Karpas-422 (cell line): ENCODE results near the gene TIAM2. TPM values are rescaled to one million over a fixed set of nuclear protein-coding genes. Genes with fewer than 3 reads are reported as not detected.

Source experiments
- DNase-seq: peaks from one replicate; pipeline ENCODE4 v3.0.0-alpha.2; 2015
- H2AFZ ChIP-seq: fragments of 200-600 bp; sonication (generic); 2 replicates; pipeline ENCODE4 v1.6.1; 2014; ENCODE audit warnings: antibody characterized with exemption, low read length, mixed read lengths
- H3K27ac ChIP-seq: fragments of 200-600 bp; sonication (generic); 2 replicates; pipeline ENCODE4 v1.5.1; 2014; ENCODE audit warnings: mild to moderate bottlenecking, low read length, moderate library complexity
- H3K27me3 ChIP-seq: fragments of 200-600 bp; sonication (generic); 2 replicates; pipeline ENCODE4 v1.6.1; 2014; ENCODE audit warnings: low read length, mixed read lengths
- H3K36me3 ChIP-seq: fragments of 200-600 bp; sonication (generic); 2 replicates; pipeline ENCODE4 v1.6.1; 2014; ENCODE audit warnings: low read length, mixed read lengths; ENCODE audit not compliant: insufficient read depth
- H3K4me1 ChIP-seq: fragments of 200-600 bp; sonication (generic); 2 replicates; pipeline ENCODE4 v1.6.1; 2014; ENCODE audit warnings: mild to moderate bottlenecking, low read length, mixed read lengths
- H3K4me2 ChIP-seq: fragments of 200-600 bp; sonication (generic); 2 replicates; pipeline ENCODE4 v1.6.1; 2014; ENCODE audit warnings: low read length, low read depth, mild to moderate bottlenecking; ENCODE audit not compliant: poor library complexity, severe bottlenecking
- H3K4me3 ChIP-seq: fragments of 200-600 bp; sonication (generic); 2 replicates; pipeline ENCODE4 v1.5.1; 2014; ENCODE audit warnings: mild to moderate bottlenecking, antibody characterized with exemption, low read length, mixed read lengths
- H3K79me2 ChIP-seq: fragments of 200-600 bp; sonication (generic); 2 replicates; pipeline ENCODE4 v1.6.1; 2014; ENCODE audit warnings: mild to moderate bottlenecking, low read length, mixed read lengths
- H3K9ac ChIP-seq: fragments of 200-600 bp; sonication (generic); 2 replicates; pipeline ENCODE4 v1.6.0; 2014; ENCODE audit warnings: low read length
- H3K9me2 ChIP-seq: fragments of 200-600 bp; sonication (generic), shearing (Covaris generic); replicated peaks from 2 replicates; pipeline ENCODE4 v1.6.0; 2014; ENCODE audit warnings: mild to moderate bottlenecking, low read length, moderate library complexity; ENCODE audit not compliant: insufficient read depth
- H3K9me3 ChIP-seq: fragments of 300-700, 200-600 bp; sonication (generic); 2 replicates; pipeline ENCODE4 v1.6.1; 2014; ENCODE audit warnings: low read length, mixed read lengths
- H4K20me1 ChIP-seq: fragments of 200-600 bp; sonication (generic); 2 replicates; pipeline ENCODE4 v1.6.1; 2014; ENCODE audit warnings: mild to moderate bottlenecking, antibody characterized with exemption, low read length, low read depth; ENCODE audit not compliant: insufficient read depth
- total RNA-seq: library from RNA; depleted of rRNA; stranded (reverse); fragments of >200 nt; shearing (Covaris generic); gene quantifications from 2 replicates; pipeline ENCODE4 v1.2.3, GENCODE V29; 2014; ENCODE audit warnings: low replicate concordance

Gene TIAM2
- total RNA-seq, 1 experiment from 2014 or later = 9.0 TPM

- no peak overlapping the region for H3K9ac ChIP-seq
- no peaks in the 10 kb centered on the region for H3K9me2 ChIP-seq
- no peak for DNase-seq
- H3K36me3 ChIP-seq = no peaks in the 10 kb centered on the region
- H3K9me3 ChIP-seq = no peaks in the 10 kb centered on the region
- H3K4me3 ChIP-seq = no peak overlapping the region
- no peak overlapping the region for H3K4me2 ChIP-seq
- no peak overlapping the region for H3K27ac ChIP-seq
- H3K27me3 ChIP-seq = no peaks in the 10 kb centered on the region
- H2AFZ ChIP-seq = no peak overlapping the region
- no peaks in the 10 kb centered on the region for H3K4me1 ChIP-seq
- no peaks in the 10 kb centered on the region for H3K79me2 ChIP-seq
- H4K20me1 ChIP-seq = no peaks in the 10 kb centered on the region
Observed at GRCh38 chr6:154980273-154981078, 14.6 kb upstream of the TIAM2 start.

DNA sequence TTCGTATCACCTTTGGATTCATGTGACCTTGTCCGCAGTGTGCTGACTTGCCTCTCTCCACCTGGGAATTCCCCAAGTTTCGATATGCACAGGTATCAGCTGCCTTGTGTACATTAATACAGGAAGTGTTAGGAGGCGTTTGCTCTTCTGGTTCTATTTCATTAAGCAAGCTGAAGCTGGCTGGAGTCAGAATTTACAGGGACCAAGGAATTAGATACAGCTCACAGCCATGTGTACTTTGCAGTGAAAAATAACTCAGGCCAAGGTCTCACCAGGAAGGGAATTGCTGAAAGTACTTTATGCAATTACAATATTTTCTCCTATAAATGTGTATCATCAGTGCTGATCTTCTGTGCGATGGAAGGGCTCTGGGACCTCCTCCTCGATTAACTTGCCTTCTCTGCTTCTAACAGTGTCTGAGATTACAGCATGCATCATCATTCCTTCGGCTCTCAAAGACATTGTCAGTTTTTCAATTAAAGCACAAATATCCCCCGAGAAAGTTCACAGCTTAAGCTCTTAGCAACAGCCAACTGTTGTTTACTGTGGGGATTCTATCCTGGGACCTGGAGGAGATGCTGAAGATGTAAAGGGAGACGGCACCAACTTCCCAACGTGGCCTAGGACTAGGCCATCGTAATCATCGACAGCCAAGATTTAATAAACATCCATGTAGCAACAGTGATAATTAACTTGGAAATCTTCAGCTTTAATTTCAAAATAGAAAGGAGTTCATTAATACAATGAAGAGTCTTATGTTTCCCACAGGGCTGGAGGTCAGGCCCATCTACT is 13.8 kb upstream of the TIAM2 start:
- Histone ChIP-seq H3K79me2 (no peaks in the 10 kb centered on the region), H2AFZ (no peak overlapping the region)

DNA sequence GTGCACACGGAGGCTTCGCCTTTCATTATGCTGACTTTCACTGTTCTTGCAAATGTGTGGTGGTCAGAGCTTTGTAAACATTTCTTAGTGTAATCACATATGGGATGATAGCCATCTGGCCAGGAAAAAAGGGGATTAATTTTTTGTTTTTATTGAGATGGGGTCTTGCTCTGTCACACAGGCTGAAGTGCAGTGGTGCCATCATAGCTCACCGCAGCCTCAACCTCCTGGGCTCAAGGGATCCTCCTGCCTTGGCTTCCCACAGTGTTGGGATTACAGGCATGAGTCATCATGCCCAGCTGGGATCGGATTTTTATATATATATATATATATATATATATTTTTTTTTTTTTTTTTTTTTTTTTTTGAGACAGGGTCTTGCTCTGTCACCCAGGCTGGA is 11.0 kb upstream of the TIAM2 start:
- Histone ChIP-seq H3K9me2 (no peaks in the 10 kb centered on the region), H3K27ac (no peak overlapping the region), H3K4me1 (no peaks in the 10 kb centered on the region), H4K20me1 (no peaks in the 10 kb centered on the region), H3K36me3 (no peaks in the 10 kb centered on the region), H3K27me3 (no peaks in the 10 kb centered on the region), H2AFZ (no peak overlapping the region), H3K4me3 (no peak overlapping the region), H3K9me3 (no peaks in the 10 kb centered on the region), H3K4me2 (no peak overlapping the region), H3K79me2 (no peaks in the 10 kb centered on the region), H3K9ac (no peak overlapping the region)
- no peak for DNase-seq

More for the DNA sequence above, 13.8 kb upstream of the TIAM2 start:
- Histone ChIP-seq H4K20me1 (no peaks in the 10 kb centered on the region), H3K36me3 (no peaks in the 10 kb centered on the region), H3K4me3 (no peak overlapping the region), H3K4me2 (no peak overlapping the region), H3K9me2 (no peaks in the 10 kb centered on the region), H3K9ac (no peak overlapping the region), H3K27me3 (no peaks in the 10 kb centered on the region), H3K4me1 (no peaks in the 10 kb centered on the region), H3K9me3 (no peaks in the 10 kb centered on the region), H3K27ac (no peak overlapping the region)
- no peak for DNase-seq

- H3K9me2 ChIP-seq = no peaks in the 10 kb centered on the region
- no peak overlapping the region for H3K9ac ChIP-seq
- no peaks in the 10 kb centered on the region for H4K20me1 ChIP-seq
- no peak overlapping the region for H3K4me3 ChIP-seq
- no peak overlapping the region for H2AFZ ChIP-seq
- no peak overlapping the region for H3K27ac ChIP-seq
- no peak overlapping the region for H3K4me2 ChIP-seq
- H3K9me3 ChIP-seq = no peaks in the 10 kb centered on the region
- H3K27me3 ChIP-seq = no peaks in the 10 kb centered on the region
- H3K4me1 ChIP-seq = no peaks in the 10 kb centered on the region
- DNase-seq = no peak
- no peaks in the 10 kb centered on the region for H3K36me3 ChIP-seq
- no peaks in the 10 kb centered on the region for H3K79me2 ChIP-seq
Observed at GRCh38 chr6:154986787-154987235, 8.3 kb upstream of the TIAM2 start.

DNA sequence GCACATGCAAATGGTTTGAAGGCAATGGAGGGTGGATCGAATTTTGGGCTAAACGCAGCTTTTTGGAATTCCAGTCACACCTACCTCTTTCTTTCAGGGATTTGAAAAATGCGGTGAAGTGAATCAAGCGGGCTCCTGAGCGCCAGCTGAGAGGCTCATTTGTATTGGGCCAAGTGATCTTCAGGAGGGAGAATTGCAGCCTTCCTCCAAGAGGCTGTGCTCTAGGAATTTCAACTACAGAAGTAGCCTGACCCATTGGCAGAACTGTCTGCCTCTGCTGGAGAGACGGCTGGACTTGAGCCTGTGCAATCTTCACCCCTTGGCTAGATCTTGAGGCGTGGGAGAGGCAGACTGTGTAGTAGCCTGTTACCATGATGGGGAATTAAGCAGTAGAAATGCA is 5.7 kb upstream of the TIAM2 start:
- Histone ChIP-seq H2AFZ (no peak overlapping the region), H4K20me1 (no peaks in the 10 kb centered on the region), H3K27me3 (no peaks in the 10 kb centered on the region), H3K36me3 (no peaks in the 10 kb centered on the region), H3K4me3 (no peak overlapping the region), H3K4me1 (no peaks in the 10 kb centered on the region), H3K27ac (no peak overlapping the region), H3K9me2 (no peaks in the 10 kb centered on the region), H3K9me3 (no peaks in the 10 kb centered on the region), H3K9ac (no peak overlapping the region), H3K4me2 (no peak overlapping the region), H3K79me2 (no peaks in the 10 kb centered on the region)
- DNase-seq = no peak

DNA sequence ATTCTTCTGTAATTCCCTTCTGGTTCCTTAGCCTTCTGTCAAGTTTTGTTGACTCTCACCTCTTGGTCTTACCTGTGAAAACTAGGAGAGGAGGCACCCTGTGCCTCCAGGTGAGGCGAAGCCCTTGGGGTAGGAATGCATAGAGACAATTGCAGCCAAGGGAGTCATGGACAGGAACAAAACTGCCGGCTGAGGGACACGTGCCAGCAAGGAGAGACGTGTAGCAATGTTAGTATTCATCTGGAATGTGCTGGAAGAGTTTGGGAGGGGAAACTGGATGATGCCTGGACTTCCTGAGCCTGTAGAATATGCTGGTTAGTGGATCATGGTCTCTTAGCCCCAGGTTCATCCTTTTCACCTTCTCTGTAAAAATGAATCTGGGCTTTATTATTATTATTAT is 3.9 kb upstream of the TIAM2 start:
- Histone ChIP-seq H3K4me3 (no peak overlapping the region), H3K9me2 (no peaks in the 10 kb centered on the region), H3K27ac (no peak overlapping the region), H3K4me2 (no peak overlapping the region), H3K36me3 (no peaks in the 10 kb centered on the region), H3K9ac (no peak overlapping the region), H3K27me3 (no peaks in the 10 kb centered on the region), H2AFZ (no peak overlapping the region), H4K20me1 (no peaks in the 10 kb centered on the region), H3K79me2 (no peaks in the 10 kb centered on the region), H3K4me1 (no peaks in the 10 kb centered on the region), H3K9me3 (no peaks in the 10 kb centered on the region)
- DNase-seq = no peak

DNA sequence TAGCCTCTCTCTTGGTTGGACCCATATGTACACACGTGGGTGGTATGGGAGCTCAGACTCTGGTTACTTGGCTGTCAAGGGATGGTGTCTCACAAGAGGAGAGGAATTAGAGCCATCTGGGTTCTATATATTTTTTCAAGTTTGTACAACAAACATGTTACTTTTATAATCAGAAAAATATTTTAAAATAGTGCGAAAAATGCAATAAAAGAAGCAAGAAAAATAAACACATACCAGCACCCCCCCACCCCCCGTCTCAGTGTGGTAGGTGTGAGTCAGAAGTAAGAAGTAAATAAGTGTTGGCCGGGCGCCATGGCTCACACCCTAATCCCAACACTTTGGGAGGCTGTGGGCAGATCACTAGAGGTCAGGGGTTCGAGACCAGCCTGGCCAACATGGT is 2.1 kb upstream of the TIAM2 start:
- H2AFZ ChIP-seq = no peak overlapping the region
- no peaks in the 10 kb centered on the region for H3K9me2 ChIP-seq
- H3K27ac ChIP-seq = no peak overlapping the region
- no peak for DNase-seq
- H3K27me3 ChIP-seq = no peaks in the 10 kb centered on the region
- H3K79me2 ChIP-seq = no peaks in the 10 kb centered on the region
- no peak overlapping the region for H3K9ac ChIP-seq
- no peak overlapping the region for H3K4me3 ChIP-seq
- H3K4me2 ChIP-seq = no peak overlapping the region
- H3K4me1 ChIP-seq = no peaks in the 10 kb centered on the region
- H3K36me3 ChIP-seq = no peaks in the 10 kb centered on the region
- no peaks in the 10 kb centered on the region for H4K20me1 ChIP-seq
- H3K9me3 ChIP-seq = no peaks in the 10 kb centered on the region

DNA sequence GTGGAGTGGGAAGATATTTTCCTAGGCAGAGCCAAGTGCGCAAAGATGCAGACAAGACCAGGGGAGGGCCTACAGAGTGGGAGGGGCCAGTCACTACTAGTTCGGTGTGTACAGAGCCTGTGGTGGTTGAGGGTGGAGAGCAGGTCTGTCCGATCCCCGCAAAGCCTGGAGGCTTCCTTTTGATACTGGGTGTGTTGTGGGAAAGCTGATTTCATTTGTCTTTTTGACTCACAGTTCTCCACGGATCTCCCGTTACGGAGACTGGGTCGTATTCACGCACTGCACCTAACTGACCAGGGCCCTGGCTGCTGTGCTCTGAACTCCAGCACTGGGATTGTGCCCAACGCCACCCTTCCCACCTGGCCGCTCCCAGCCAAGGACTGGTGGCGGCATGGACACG is 1.4 kb upstream of the TIAM2 start:
- no peaks in the 10 kb centered on the region for H3K36me3 ChIP-seq
- DNase-seq = no peak
- H3K9me3 ChIP-seq = no peaks in the 10 kb centered on the region
- H4K20me1 ChIP-seq = no peaks in the 10 kb centered on the region
- H2AFZ ChIP-seq = no peak overlapping the region
- H3K27me3 ChIP-seq = no peaks in the 10 kb centered on the region
- no peak overlapping the region for H3K27ac ChIP-seq
- no peak overlapping the region for H3K4me3 ChIP-seq
- H3K79me2 ChIP-seq = no peaks in the 10 kb centered on the region
- H3K9ac ChIP-seq = no peak overlapping the region
- no peaks in the 10 kb centered on the region for H3K9me2 ChIP-seq
- no peak overlapping the region for H3K4me2 ChIP-seq
- no peaks in the 10 kb centered on the region for H3K4me1 ChIP-seq
